ENCODE data around the gene OPTC.
"Not testable (repeated sequence)": the region's sequence is repeated elsewhere in the genome, so short reads cannot be mapped to it uniquely, and the experiment has no call there.

The OPTC gene

GRCh38 chr1:203464743-203465142 lies 29.2 kb upstream of the OPTC start:
- Histone ChIP-seq H3K27ac (ENCODE audit: insufficient read depth, low read depth, low read length, poor library complexity, severe bottlenecking) (no peak overlapping the region), H3K4me1 (ENCODE audit: control insufficient read depth, insufficient read depth, low read length) (peaks cover 36% of the 10 kb centered on the region), H3K4me3 (ENCODE audit: insufficient read depth, low read depth, low read length) (no peak overlapping the region), H3K36me3 (ENCODE audit: control insufficient read depth, insufficient read depth, low read length) (no peaks in the 10 kb centered on the region), H3K27me3 (ENCODE audit: control insufficient read depth, insufficient read depth, low read length, poor library complexity, severe bottlenecking) (peaks cover 3% of the 10 kb centered on the region), H3K9me3 (ENCODE audit: control insufficient read depth, low read length) (no peaks in the 10 kb centered on the region)
- WGBS, 2 experiments, result 95 to 98% methylated on average over 3 of the region's 3 CpGs

- no peaks in the 10 kb centered on the region for H3K9me3 ChIP-seq (ENCODE audit: control insufficient read depth, low read length)
- H3K4me1 ChIP-seq (ENCODE audit: control insufficient read depth, insufficient read depth, low read length), result peaks cover 36% of the 10 kb centered on the region
- H3K36me3 ChIP-seq (ENCODE audit: control insufficient read depth, insufficient read depth, low read length), result no peaks in the 10 kb centered on the region
- 95 to 96% methylated on average over 11 of the region's 11 CpGs for WGBS, 2 experiments
- H3K27ac ChIP-seq (ENCODE audit: insufficient read depth, low read depth, low read length, poor library complexity, severe bottlenecking), result no peak overlapping the region
- peaks cover 3% of the 10 kb centered on the region for H3K27me3 ChIP-seq (ENCODE audit: control insufficient read depth, insufficient read depth, low read length, poor library complexity, severe bottlenecking)
- H3K4me3 ChIP-seq (ENCODE audit: insufficient read depth, low read depth, low read length), result no peak overlapping the region
Observed at GRCh38 chr1:203465146-203465798, 28.7 kb upstream of the OPTC start.

GRCh38 chr1:203465948-203466347 lies 28.0 kb upstream of the OPTC start:
- no peak overlapping the region for H3K27ac ChIP-seq (ENCODE audit: insufficient read depth, low read depth, low read length, poor library complexity, severe bottlenecking)

GRCh38 chr1:203466906-203467549 lies 26.9 kb upstream of the OPTC start:
- 89 to 90% methylated on average over 13 of the region's 13 CpGs for WGBS, 2 experiments
- H3K36me3 ChIP-seq (ENCODE audit: control insufficient read depth, insufficient read depth, low read length); H3K27ac ChIP-seq (ENCODE audit: insufficient read depth, low read depth, low read length, poor library complexity, severe bottlenecking); H3K4me3 ChIP-seq (ENCODE audit: insufficient read depth, low read depth, low read length); H3K9me3 ChIP-seq (ENCODE audit: control insufficient read depth, low read length); H3K27me3 ChIP-seq (ENCODE audit: control insufficient read depth, insufficient read depth, low read length, poor library complexity, severe bottlenecking): not testable (repeated sequence)
- H3K4me1 ChIP-seq (ENCODE audit: control insufficient read depth, insufficient read depth, low read length), result peaks cover 31% of the 10 kb centered on the region

More at GRCh38 chr1:203465948-203466347, 28.0 kb upstream of the OPTC start:
- Histone ChIP-seq H3K4me1 (ENCODE audit: control insufficient read depth, insufficient read depth, low read length) (peaks cover 36% of the 10 kb centered on the region), H3K36me3 (ENCODE audit: control insufficient read depth, insufficient read depth, low read length) (no peaks in the 10 kb centered on the region), H3K4me3 (ENCODE audit: insufficient read depth, low read depth, low read length) (no peak overlapping the region), H3K27me3 (ENCODE audit: control insufficient read depth, insufficient read depth, low read length, poor library complexity, severe bottlenecking) (peaks cover 3% of the 10 kb centered on the region), H3K9me3 (ENCODE audit: control insufficient read depth, low read length) (no peaks in the 10 kb centered on the region)
- 27 to 30% methylated on average over 7 of the region's 7 CpGs for WGBS, 2 experiments

GRCh38 chr1:203467550-203467921 lies 26.4 kb upstream of the OPTC start:
- 92 to 93% methylated on average over 9 of the region's 9 CpGs for WGBS, 2 experiments
- Histone ChIP-seq H3K9me3 (ENCODE audit: control insufficient read depth, low read length) (no peaks in the 10 kb centered on the region), H3K36me3 (ENCODE audit: control insufficient read depth, insufficient read depth, low read length) (no peaks in the 10 kb centered on the region), H3K27ac (ENCODE audit: insufficient read depth, low read depth, low read length, poor library complexity, severe bottlenecking) (no peak overlapping the region), H3K27me3 (ENCODE audit: control insufficient read depth, insufficient read depth, low read length, poor library complexity, severe bottlenecking) (peaks cover 3% of the 10 kb centered on the region), H3K4me3 (ENCODE audit: insufficient read depth, low read depth, low read length) (no peak overlapping the region), H3K4me1 (ENCODE audit: control insufficient read depth, insufficient read depth, low read length) (peaks cover 30% of the 10 kb centered on the region)

- H3K4me1 ChIP-seq (ENCODE audit: control insufficient read depth, insufficient read depth, low read length), result peaks cover 30% of the 10 kb centered on the region
- H3K36me3 ChIP-seq (ENCODE audit: control insufficient read depth, insufficient read depth, low read length), result no peaks in the 10 kb centered on the region
- H3K9me3 ChIP-seq (ENCODE audit: control insufficient read depth, low read length), result no peaks in the 10 kb centered on the region
- H3K27me3 ChIP-seq (ENCODE audit: control insufficient read depth, insufficient read depth, low read length, poor library complexity, severe bottlenecking), result peaks cover 2% of the 10 kb centered on the region
- H3K27ac ChIP-seq (ENCODE audit: insufficient read depth, low read depth, low read length, poor library complexity, severe bottlenecking), result no peak overlapping the region
- no peak overlapping the region for H3K4me3 ChIP-seq (ENCODE audit: insufficient read depth, low read depth, low read length)
- 92 to 98% methylated on average over 2 of the region's 2 CpGs for WGBS, 2 experiments
Observed at GRCh38 chr1:203468326-203468725, 25.6 kb upstream of the OPTC start.

GRCh38 chr1:203470240-203470639 lies 23.7 kb upstream of the OPTC start:
- 79 to 83% methylated on average over 5 of the region's 5 CpGs for WGBS, 2 experiments
- no peaks in the 10 kb centered on the region for H3K9me3 ChIP-seq (ENCODE audit: control insufficient read depth, low read length)
- no peaks in the 10 kb centered on the region for H3K36me3 ChIP-seq (ENCODE audit: control insufficient read depth, insufficient read depth, low read length)
- H3K4me1 ChIP-seq (ENCODE audit: control insufficient read depth, insufficient read depth, low read length), result peaks cover 20% of the 10 kb centered on the region
- no peak overlapping the region for H3K4me3 ChIP-seq (ENCODE audit: insufficient read depth, low read depth, low read length)
- no peak overlapping the region for H3K27ac ChIP-seq (ENCODE audit: insufficient read depth, low read depth, low read length, poor library complexity, severe bottlenecking)
- no peaks in the 10 kb centered on the region for H3K27me3 ChIP-seq (ENCODE audit: control insufficient read depth, insufficient read depth, low read length, poor library complexity, severe bottlenecking)

- H3K27ac ChIP-seq (ENCODE audit: insufficient read depth, low read depth, low read length, poor library complexity, severe bottlenecking), result no peak overlapping the region
- 80 to 86% methylated on average over 6 of the region's 6 CpGs for WGBS, 2 experiments
- no peaks in the 10 kb centered on the region for H3K9me3 ChIP-seq (ENCODE audit: control insufficient read depth, low read length)
- H3K4me3 ChIP-seq (ENCODE audit: insufficient read depth, low read depth, low read length), result no peak overlapping the region
- H3K4me1 ChIP-seq (ENCODE audit: control insufficient read depth, insufficient read depth, low read length), result peaks cover 13% of the 10 kb centered on the region
- no peaks in the 10 kb centered on the region for H3K36me3 ChIP-seq (ENCODE audit: control insufficient read depth, insufficient read depth, low read length)
- no peaks in the 10 kb centered on the region for H3K27me3 ChIP-seq (ENCODE audit: control insufficient read depth, insufficient read depth, low read length, poor library complexity, severe bottlenecking)
Observed at GRCh38 chr1:203471841-203472240, 22.1 kb upstream of the OPTC start.

- WGBS, 2 experiments, result 94 to 98% methylated on average over 4 of the region's 4 CpGs
- Histone ChIP-seq H3K4me3 (ENCODE audit: insufficient read depth, low read depth, low read length) (no peak overlapping the region), H3K27ac (ENCODE audit: insufficient read depth, low read depth, low read length, poor library complexity, severe bottlenecking) (no peak overlapping the region)
Observed at GRCh38 chr1:203473281-203473680, 20.7 kb upstream of the OPTC start.

GRCh38 chr1:203473781-203474305 lies 20.1 kb upstream of the OPTC start:
- Histone ChIP-seq H3K36me3 (ENCODE audit: control insufficient read depth, insufficient read depth, low read length) (no peaks in the 10 kb centered on the region), H3K4me1 (ENCODE audit: control insufficient read depth, insufficient read depth, low read length) (peaks cover 24% of the 10 kb centered on the region), H3K27ac (ENCODE audit: insufficient read depth, low read depth, low read length, poor library complexity, severe bottlenecking) (no peak overlapping the region), H3K27me3 (ENCODE audit: control insufficient read depth, insufficient read depth, low read length, poor library complexity, severe bottlenecking) (no peaks in the 10 kb centered on the region), H3K4me3 (ENCODE audit: insufficient read depth, low read depth, low read length) (no peak overlapping the region), H3K9me3 (ENCODE audit: control insufficient read depth, low read length) (no peaks in the 10 kb centered on the region)
- 91 to 94% methylated on average over 9 of the region's 9 CpGs for WGBS, 2 experiments

More at GRCh38 chr1:203473281-203473680, 20.7 kb upstream of the OPTC start:
- Histone ChIP-seq H3K9me3 (ENCODE audit: control insufficient read depth, low read length) (no peaks in the 10 kb centered on the region), H3K36me3 (ENCODE audit: control insufficient read depth, insufficient read depth, low read length) (no peaks in the 10 kb centered on the region), H3K27me3 (ENCODE audit: control insufficient read depth, insufficient read depth, low read length, poor library complexity, severe bottlenecking) (no peaks in the 10 kb centered on the region), H3K4me1 (ENCODE audit: control insufficient read depth, insufficient read depth, low read length) (peaks cover 20% of the 10 kb centered on the region)

All from ectodermal cell (in vitro differentiated cells).